Measurements from ENCODE around the gene MAP3K3. TPM values are rescaled to one million over a fixed set of nuclear protein-coding genes. Genes with fewer than 3 reads are reported as not detected.
A peak's percentile ranks its signal among the peaks of the same experiment; 100 is the strongest.

MAP3K3 gene
- total and polyA plus RNA-seq, 2 experiments from 2014 or later, result 6.1 to 24.6 TPM

DNA sequence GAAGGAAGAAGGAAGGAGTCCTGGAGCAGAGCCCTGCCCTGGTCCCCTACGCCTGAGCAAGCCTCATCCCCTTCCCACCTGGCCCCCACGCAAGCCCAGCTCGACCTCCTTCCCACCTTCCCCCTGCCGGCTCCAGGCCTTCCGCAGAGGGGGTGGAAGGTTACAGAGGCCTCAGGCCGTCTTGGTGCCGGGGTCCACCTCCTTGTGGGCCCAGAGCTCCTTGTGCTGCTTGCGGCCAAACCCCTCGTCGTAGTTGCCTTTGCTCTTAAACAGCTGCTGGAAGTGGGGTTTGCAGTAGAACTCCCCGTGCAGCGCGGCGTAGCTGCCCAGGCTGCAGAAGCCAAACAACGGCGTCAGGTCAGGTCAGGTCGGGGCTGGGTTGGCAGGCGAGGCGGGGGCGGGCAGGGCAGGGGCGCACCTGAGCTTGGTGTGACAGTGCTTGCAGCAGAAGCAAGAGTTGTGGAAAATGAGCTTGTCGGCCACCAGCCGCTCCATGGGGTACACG lies 76.2 kb downstream of the MAP3K3 start (continued):
- TF ChIP-seq, protein P1, sequence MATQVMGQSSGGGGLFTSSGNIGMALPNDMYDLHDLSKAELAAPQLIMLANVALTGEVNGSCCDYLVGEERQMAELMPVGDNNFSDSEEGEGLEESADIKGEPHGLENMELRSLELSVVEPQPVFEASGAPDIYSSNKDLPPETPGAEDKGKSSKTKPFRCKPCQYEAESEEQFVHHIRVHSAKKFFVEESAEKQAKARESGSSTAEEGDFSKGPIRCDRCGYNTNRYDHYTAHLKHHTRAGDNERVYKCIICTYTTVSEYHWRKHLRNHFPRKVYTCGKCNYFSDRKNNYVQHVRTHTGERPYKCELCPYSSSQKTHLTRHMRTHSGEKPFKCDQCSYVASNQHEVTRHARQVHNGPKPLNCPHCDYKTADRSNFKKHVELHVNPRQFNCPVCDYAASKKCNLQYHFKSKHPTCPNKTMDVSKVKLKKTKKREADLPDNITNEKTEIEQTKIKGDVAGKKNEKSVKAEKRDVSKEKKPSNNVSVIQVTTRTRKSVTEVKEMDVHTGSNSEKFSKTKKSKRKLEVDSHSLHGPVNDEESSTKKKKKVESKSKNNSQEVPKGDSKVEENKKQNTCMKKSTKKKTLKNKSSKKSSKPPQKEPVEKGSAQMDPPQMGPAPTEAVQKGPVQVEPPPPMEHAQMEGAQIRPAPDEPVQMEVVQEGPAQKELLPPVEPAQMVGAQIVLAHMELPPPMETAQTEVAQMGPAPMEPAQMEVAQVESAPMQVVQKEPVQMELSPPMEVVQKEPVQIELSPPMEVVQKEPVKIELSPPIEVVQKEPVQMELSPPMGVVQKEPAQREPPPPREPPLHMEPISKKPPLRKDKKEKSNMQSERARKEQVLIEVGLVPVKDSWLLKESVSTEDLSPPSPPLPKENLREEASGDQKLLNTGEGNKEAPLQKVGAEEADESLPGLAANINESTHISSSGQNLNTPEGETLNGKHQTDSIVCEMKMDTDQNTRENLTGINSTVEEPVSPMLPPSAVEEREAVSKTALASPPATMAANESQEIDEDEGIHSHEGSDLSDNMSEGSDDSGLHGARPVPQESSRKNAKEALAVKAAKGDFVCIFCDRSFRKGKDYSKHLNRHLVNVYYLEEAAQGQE (IDR thresholded peaks at IDR 0.05; ENCODE audit: unreplicated experiment), result no peak
- TF ChIP-seq EZH2phosphoT487 (IDR thresholded peaks at IDR 0.05; ENCODE audit: unreplicated experiment) (no peak), STAT1 (IDR thresholded peaks at IDR 0.05; ENCODE audit: unreplicated experiment) (no peak), JUNB (IDR thresholded peaks at IDR 0.05; ENCODE audit: unreplicated experiment) (no peak), POLR2AphosphoS5 (IDR thresholded peaks at IDR 0.05; ENCODE audit: low read depth) (no peak), ZNF114 (CRISPR knock-in tag; IDR thresholded peaks at IDR 0.05) (no peak)
- TF ChIP-seq, protein P2, sequence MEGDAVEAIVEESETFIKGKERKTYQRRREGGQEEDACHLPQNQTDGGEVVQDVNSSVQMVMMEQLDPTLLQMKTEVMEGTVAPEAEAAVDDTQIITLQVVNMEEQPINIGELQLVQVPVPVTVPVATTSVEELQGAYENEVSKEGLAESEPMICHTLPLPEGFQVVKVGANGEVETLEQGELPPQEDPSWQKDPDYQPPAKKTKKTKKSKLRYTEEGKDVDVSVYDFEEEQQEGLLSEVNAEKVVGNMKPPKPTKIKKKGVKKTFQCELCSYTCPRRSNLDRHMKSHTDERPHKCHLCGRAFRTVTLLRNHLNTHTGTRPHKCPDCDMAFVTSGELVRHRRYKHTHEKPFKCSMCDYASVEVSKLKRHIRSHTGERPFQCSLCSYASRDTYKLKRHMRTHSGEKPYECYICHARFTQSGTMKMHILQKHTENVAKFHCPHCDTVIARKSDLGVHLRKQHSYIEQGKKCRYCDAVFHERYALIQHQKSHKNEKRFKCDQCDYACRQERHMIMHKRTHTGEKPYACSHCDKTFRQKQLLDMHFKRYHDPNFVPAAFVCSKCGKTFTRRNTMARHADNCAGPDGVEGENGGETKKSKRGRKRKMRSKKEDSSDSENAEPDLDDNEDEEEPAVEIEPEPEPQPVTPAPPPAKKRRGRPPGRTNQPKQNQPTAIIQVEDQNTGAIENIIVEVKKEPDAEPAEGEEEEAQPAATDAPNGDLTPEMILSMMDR (conservative IDR thresholded peaks at IDR 0.05; ENCODE audit: low read depth in 2 of 2), result no peak
- TF ChIP-seq, protein P3, sequence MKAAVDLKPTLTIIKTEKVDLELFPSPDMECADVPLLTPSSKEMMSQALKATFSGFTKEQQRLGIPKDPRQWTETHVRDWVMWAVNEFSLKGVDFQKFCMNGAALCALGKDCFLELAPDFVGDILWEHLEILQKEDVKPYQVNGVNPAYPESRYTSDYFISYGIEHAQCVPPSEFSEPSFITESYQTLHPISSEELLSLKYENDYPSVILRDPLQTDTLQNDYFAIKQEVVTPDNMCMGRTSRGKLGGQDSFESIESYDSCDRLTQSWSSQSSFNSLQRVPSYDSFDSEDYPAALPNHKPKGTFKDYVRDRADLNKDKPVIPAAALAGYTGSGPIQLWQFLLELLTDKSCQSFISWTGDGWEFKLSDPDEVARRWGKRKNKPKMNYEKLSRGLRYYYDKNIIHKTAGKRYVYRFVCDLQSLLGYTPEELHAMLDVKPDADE (IDR thresholded peaks at IDR 0.05), result no peak

DNA sequence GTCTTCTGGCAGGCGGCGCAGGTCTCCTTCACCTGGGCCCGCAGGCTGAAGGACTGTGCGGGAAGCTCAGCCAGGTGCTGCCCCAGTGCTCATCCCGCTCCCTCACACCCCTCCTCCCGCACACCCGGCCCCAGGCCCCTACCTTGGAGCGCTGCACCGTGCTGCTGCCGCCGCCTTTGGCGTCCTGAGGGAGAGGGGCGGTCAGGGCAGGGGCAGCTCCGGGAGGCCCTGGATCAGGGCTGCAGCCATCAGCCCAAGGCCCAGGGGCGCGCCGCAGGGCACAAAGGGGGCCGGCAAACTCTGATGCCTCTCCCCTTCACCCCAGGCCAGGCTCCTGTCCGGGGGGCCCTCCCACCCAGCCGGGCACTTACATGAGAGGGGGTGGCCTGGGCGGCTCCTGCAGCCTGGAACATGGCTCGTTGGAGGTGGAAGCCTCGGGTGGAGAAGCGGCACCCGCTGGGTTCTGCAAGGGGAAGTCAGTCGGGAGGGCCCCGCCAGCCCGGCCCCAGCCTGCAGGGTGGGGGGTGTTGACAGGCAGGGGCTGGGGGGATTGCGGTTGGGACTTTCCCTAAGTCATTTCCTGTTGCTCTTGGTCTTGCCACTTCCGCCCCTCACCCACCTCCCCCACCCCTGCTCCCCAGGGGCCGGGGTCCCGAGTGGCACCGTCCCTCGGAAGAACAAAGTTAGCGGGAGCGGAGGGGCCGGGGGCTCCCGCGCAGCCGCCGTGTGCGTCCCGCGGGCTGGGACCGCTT lies 76.8 kb downstream of the MAP3K3 start:
- Histone ChIP-seq H3K4me2 (peak overlapping the region; percentile 95), H3F3A (replicated peaks; ENCODE audit: low read depth) (peaks cover 17% of the 10 kb centered on the region), H3K4me3 (peak overlapping the region; percentile 81), H3K27me3 (ENCODE audit: insufficient read depth) (no peaks in the 10 kb centered on the region; the same call in 1 of the 2 replicates), H4K20me1 (replicated peaks; ENCODE audit: insufficient read depth) (no peaks in the 10 kb centered on the region), H3K4me1 (ENCODE audit: insufficient read depth) (peaks cover 32% of the 10 kb centered on the region), H3K36me3 (ENCODE audit: insufficient read depth) (no peaks in the 10 kb centered on the region), H3K27ac (ENCODE audit: low read depth) (peak overlapping the region; percentile 59; the same call in 1 of the 2 replicates), H3K9me2 (ENCODE audit: insufficient read depth) (no peaks in the 10 kb centered on the region), H2AFZ (no peak overlapping the region; the same call in 1 of the 2 replicates), H3K79me2 (replicated peaks; ENCODE audit: insufficient read depth) (peaks cover 6% of the 10 kb centered on the region; the same call in 1 of the 2 replicates)
- Mint-ChIP-seq H3K36me3 (ENCODE audit: low read depth) (peaks cover 36% of the 10 kb centered on the region), H3K27me3 (ENCODE audit: insufficient read depth, low read depth, poor library complexity) (peaks cover 22% of the 10 kb centered on the region), H3K27ac (no peak overlapping the region), H3K4me3 (peak overlapping the region; percentile 76), H3K9me3 (no peaks in the 10 kb centered on the region; the same call in 2 of the 3 replicates), H3K4me1 (peaks cover 58% of the 10 kb centered on the region)
- TF ChIP-seq NANOG (IDR thresholded peaks at IDR 0.05; ENCODE audit: borderline replicate concordance), result no peak
- TF ChIP-seq, protein P1 (IDR thresholded peaks at IDR 0.05; ENCODE audit: unreplicated experiment), result no peak
- TF ChIP-seq POLR2AphosphoS5 (IDR thresholded peaks at IDR 0.05; ENCODE audit: low read depth), result peak; percentile 22; the same call in 1 of the 2 replicates
- TF ChIP-seq EZH2 (IDR thresholded peaks at IDR 0.05; ENCODE audit: low read depth, unreplicated experiment), result no peak
- TF ChIP-seq ZNF331 (CRISPR knock-in tag; IDR thresholded peaks at IDR 0.05; ENCODE audit: low read depth), result no peak
- no peak for TF ChIP-seq STAT1 (IDR thresholded peaks at IDR 0.05; ENCODE audit: unreplicated experiment)
- peak; percentile 65 for DNase-seq (ENCODE audit: low spot score)
- ATAC-seq, result peak; percentile 18
